Neural cell (in vitro differentiated cells): ENCODE measurements around the gene CRY2. TPM values are rescaled to one million over a fixed set of nuclear protein-coding genes. Genes with fewer than 3 reads are reported as not detected.
"Not testable (repeated sequence)": the region's sequence is repeated elsewhere in the genome, so short reads cannot be mapped to it uniquely, and the experiment has no call there.

Source experiments
- H2AFZ ChIP-seq: fragments of 200-600, 300-800 bp; sonication (generic), shearing (Covaris generic); 2 replicates; pipeline ENCODE4 v1.6.0; 2014; ENCODE audit warnings: low read depth, mild to moderate bottlenecking, antibody characterized with exemption, low read length, moderate library complexity
- H3F3A ChIP-seq: fragments of 200-600 bp; shearing (Covaris generic); 2 replicates; pipeline ENCODE4 v1.6.1; 2016; ENCODE audit warnings: mild to moderate bottlenecking, moderate library complexity, mixed read lengths, antibody characterized with exemption, low read length; ENCODE audit not compliant: insufficient read depth, poor library complexity, severe bottlenecking
- H3K27ac ChIP-seq: fragments of 200-600, 300-800 bp; sonication (generic), shearing (Covaris generic); 2 replicates; pipeline ENCODE4 v1.5.1; 2014; ENCODE audit warnings: mild to moderate bottlenecking, low read length, moderate library complexity
- H3K27me3 ChIP-seq: fragments of 300-800, 200-600 bp; sonication (generic), shearing (Covaris generic); 2 replicates; pipeline ENCODE4 v1.6.0; 2014; ENCODE audit warnings: mild to moderate bottlenecking, low read depth, low read length, moderate library complexity; ENCODE audit not compliant: insufficient read depth
- H3K36me3 ChIP-seq: fragments of 300-800, 200-600 bp; sonication (generic), shearing (Covaris generic); 2 replicates; pipeline ENCODE4 v1.5.1; 2014; ENCODE audit warnings: mild to moderate bottlenecking, antibody characterized with exemption, low read length, moderate library complexity; ENCODE audit not compliant: insufficient read depth
- H3K4me2 ChIP-seq: fragments of 300-800, 200-600 bp; sonication (generic), shearing (Covaris generic); 2 replicates; pipeline ENCODE4 v1.6.0; 2014; ENCODE audit warnings: mild to moderate bottlenecking, low read length
- H3K4me3 ChIP-seq: fragments of 300-800, 200-600 bp; sonication (generic), shearing (Covaris generic); 2 replicates; pipeline ENCODE4 v1.5.1; 2014; ENCODE audit warnings: mild to moderate bottlenecking, low read length, moderate library complexity
- H3K79me2 ChIP-seq: fragments of 200-600 bp; shearing (Covaris generic); replicated peaks from 2 replicates; pipeline ENCODE4 v1.6.0; 2014; ENCODE audit warnings: mild to moderate bottlenecking, low read length, moderate library complexity; ENCODE audit not compliant: insufficient read depth
- H3K9ac ChIP-seq: fragments of 300-800, 200-600 bp; sonication (generic), shearing (Covaris generic); 2 replicates; pipeline ENCODE4 v1.6.1; 2016; ENCODE audit warnings: mild to moderate bottlenecking, low read length, mixed read lengths
- H3K9me2 ChIP-seq: fragments of 200-600 bp; shearing (Covaris generic); 2 replicates; pipeline ENCODE4 v1.6.1; 2016; ENCODE audit warnings: mild to moderate bottlenecking, low read length, mixed read lengths; ENCODE audit not compliant: insufficient read depth
- H3K9me3 ChIP-seq: fragments of 200-600, 300-800 bp; sonication (generic), shearing (Covaris generic); 2 replicates; pipeline ENCODE4 v1.6.1; 2016; ENCODE audit warnings: mild to moderate bottlenecking, mixed run types, low read length, moderate library complexity, mixed read lengths
- H4K20me1 ChIP-seq: fragments of 200-600 bp; shearing (Covaris generic); 2 replicates; pipeline ENCODE4 v1.6.1; 2016; ENCODE audit warnings: mild to moderate bottlenecking, mixed run types; ENCODE audit not compliant: insufficient read depth
- CTCF ChIP-seq: fragments of 450-650 bp; IDR thresholded peaks from 2 replicates; pipeline ENCODE4 v1.5.1; 2014; ENCODE audit warnings: antibody characterized with exemption, mild to moderate bottlenecking, moderate library complexity; ENCODE audit not compliant: poor library complexity, severe bottlenecking
- EP300 ChIP-seq: fragments of 450-650 bp; conservative IDR thresholded peaks from 2 replicates; pipeline ENCODE4 v1.6.1; 2014; ENCODE audit warnings: antibody characterized with exemption, mild to moderate bottlenecking, moderate library complexity; ENCODE audit not compliant: poor library complexity, severe bottlenecking
- EZH2 ChIP-seq: fragments of 200-600, 300-800 bp; shearing (Covaris generic), sonication (generic); IDR thresholded peaks from 2 replicates; pipeline ENCODE4 v1.6.1; 2014; ENCODE audit warnings: antibody characterized with exemption, low read length, borderline replicate concordance, mild to moderate bottlenecking; ENCODE audit not compliant: insufficient read depth, poor library complexity, severe bottlenecking
- MXI1 ChIP-seq: fragments of 450-650 bp; conservative IDR thresholded peaks from 2 replicates; pipeline ENCODE4 v1.6.1; 2014; ENCODE audit warnings: antibody characterized with exemption, mild to moderate bottlenecking; ENCODE audit not compliant: poor library complexity, severe bottlenecking
- POLR2AphosphoS5 ChIP-seq: IDR thresholded peaks from 2 replicates; pipeline ENCODE4 v1.6.1; 2012
- RAD21 ChIP-seq: fragments of 450-650 bp; conservative IDR thresholded peaks from 2 replicates; pipeline ENCODE4 v1.6.1; 2014; ENCODE audit warnings: antibody characterized with exemption, mild to moderate bottlenecking, moderate library complexity
- SMC3 ChIP-seq: fragments of 450-650 bp; conservative IDR thresholded peaks from 2 replicates; pipeline ENCODE4 v1.6.1; 2014; ENCODE audit warnings: antibody characterized with exemption, mild to moderate bottlenecking, moderate library complexity; ENCODE audit not compliant: poor library complexity
- TAF1 ChIP-seq: IDR thresholded peaks from 2 replicates; pipeline ENCODE4 v1.6.1; 2012; ENCODE audit warnings: low read depth
- polyA plus RNA-seq: library from polyadenylated mRNA; depleted of rRNA; stranded (reverse); fragments of >200 nt; gene quantifications from 2 replicates; pipeline ENCODE4 v1.2.3, GENCODE V29; 2014
- TF ChIP-seq, protein P1 (sequence below): IDR thresholded peaks from 2 replicates; pipeline ENCODE4 v1.6.1; 2012; ENCODE audit warnings: borderline replicate concordance

The CRY2 gene
- polyA plus RNA-seq, 1 donor from 2014 or later: 27.8 TPM

GRCh38 chr11:45839204-45839603 is 8.1 kb upstream of the CRY2 start:
- H2AFZ ChIP-seq: no peak overlapping the region
- TF ChIP-seq EZH2 (no peak), SMC3 (no peak), CTCF (no peak), POLR2AphosphoS5 (no peak), EP300 (no peak), MXI1 (no peak), RAD21 (no peak), TAF1 (no peak)
- TF ChIP-seq, protein P1, sequence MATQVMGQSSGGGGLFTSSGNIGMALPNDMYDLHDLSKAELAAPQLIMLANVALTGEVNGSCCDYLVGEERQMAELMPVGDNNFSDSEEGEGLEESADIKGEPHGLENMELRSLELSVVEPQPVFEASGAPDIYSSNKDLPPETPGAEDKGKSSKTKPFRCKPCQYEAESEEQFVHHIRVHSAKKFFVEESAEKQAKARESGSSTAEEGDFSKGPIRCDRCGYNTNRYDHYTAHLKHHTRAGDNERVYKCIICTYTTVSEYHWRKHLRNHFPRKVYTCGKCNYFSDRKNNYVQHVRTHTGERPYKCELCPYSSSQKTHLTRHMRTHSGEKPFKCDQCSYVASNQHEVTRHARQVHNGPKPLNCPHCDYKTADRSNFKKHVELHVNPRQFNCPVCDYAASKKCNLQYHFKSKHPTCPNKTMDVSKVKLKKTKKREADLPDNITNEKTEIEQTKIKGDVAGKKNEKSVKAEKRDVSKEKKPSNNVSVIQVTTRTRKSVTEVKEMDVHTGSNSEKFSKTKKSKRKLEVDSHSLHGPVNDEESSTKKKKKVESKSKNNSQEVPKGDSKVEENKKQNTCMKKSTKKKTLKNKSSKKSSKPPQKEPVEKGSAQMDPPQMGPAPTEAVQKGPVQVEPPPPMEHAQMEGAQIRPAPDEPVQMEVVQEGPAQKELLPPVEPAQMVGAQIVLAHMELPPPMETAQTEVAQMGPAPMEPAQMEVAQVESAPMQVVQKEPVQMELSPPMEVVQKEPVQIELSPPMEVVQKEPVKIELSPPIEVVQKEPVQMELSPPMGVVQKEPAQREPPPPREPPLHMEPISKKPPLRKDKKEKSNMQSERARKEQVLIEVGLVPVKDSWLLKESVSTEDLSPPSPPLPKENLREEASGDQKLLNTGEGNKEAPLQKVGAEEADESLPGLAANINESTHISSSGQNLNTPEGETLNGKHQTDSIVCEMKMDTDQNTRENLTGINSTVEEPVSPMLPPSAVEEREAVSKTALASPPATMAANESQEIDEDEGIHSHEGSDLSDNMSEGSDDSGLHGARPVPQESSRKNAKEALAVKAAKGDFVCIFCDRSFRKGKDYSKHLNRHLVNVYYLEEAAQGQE: no peak
- no peaks in the 10 kb centered on the region for H3F3A ChIP-seq
- H4K20me1 ChIP-seq: no peaks in the 10 kb centered on the region
- H3K27me3 ChIP-seq: no peaks in the 10 kb centered on the region
- no peak overlapping the region for H3K27ac ChIP-seq
- no peaks in the 10 kb centered on the region for H3K79me2 ChIP-seq
- no peak overlapping the region for H3K4me3 ChIP-seq
- H3K4me2 ChIP-seq: no peak overlapping the region
- no peaks in the 10 kb centered on the region for H3K9me2 ChIP-seq
- no peak overlapping the region for H3K9ac ChIP-seq
- H3K36me3 ChIP-seq: no peaks in the 10 kb centered on the region
- H3K9me3 ChIP-seq: no peaks in the 10 kb centered on the region

- not testable (repeated sequence) for H3F3A ChIP-seq, H3K27ac ChIP-seq, H3K79me2 ChIP-seq, H4K20me1 ChIP-seq, H3K9ac ChIP-seq, H3K4me2 ChIP-seq, H3K27me3 ChIP-seq, H2AFZ ChIP-seq, H3K4me3 ChIP-seq, H3K9me3 ChIP-seq, H3K9me2 ChIP-seq, H3K36me3 ChIP-seq
Observed at GRCh38 chr11:45840251-45840650, 7.0 kb upstream of the CRY2 start.

DNA sequence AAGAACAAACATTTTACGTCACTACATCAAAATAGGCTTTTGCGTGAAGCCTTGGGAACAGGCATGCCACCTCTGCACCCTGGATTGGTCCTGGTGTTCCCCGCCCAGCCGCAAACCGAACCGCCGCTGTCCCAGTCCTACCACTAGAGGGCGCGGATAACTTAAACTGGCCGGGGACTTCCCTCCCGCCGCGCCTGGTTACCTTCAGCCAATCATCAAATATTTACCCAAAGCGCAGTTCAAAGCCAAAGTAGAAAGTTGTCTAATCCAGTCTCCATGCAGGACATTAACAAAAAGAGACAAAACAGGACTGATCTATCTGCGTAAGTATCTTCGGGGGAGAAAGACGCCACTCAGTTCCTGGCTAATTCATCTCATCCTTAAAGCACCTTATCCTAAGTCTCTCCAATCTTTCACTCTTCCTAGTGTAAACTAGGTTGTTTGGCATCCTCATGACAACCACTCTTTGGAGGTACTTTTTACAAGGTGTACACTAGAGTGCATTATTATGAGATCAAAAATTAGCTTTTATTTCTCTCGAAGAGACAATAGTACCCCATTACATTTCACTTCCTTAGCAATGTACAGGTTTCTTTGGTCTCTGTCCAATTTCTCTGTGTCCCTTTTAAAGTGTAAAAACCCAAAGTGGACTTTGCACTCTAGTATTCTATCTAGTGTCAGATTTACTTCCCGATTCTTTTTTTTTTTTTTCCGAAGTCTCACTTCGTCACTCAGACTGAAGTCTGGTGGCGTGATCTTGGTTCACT is 3.9 kb upstream of the CRY2 start:
- TF ChIP-seq POLR2AphosphoS5: no peak
- TF ChIP-seq, protein P1: no peak
- no peak for TF ChIP-seq EP300
- peak; percentile 70 for TF ChIP-seq RAD21
- TF ChIP-seq MXI1: no peak
- no peak for TF ChIP-seq EZH2
- peak; percentile 92 for TF ChIP-seq CTCF
- peak; percentile 78 for TF ChIP-seq SMC3
- no peak for TF ChIP-seq TAF1
- H3K36me3 ChIP-seq: no peaks in the 10 kb centered on the region
- H3K4me2 ChIP-seq: no peak overlapping the region
- H3K9me2 ChIP-seq: no peaks in the 10 kb centered on the region
- H2AFZ ChIP-seq: no peak overlapping the region
- peaks cover 17% of the 10 kb centered on the region for H3K27me3 ChIP-seq
- no peaks in the 10 kb centered on the region for H3F3A ChIP-seq
- H4K20me1 ChIP-seq: no peaks in the 10 kb centered on the region
- H3K79me2 ChIP-seq: peaks cover 7% of the 10 kb centered on the region
- no peak overlapping the region for H3K9ac ChIP-seq
- no peak overlapping the region for H3K27ac ChIP-seq
- H3K9me3 ChIP-seq: no peaks in the 10 kb centered on the region
- no peak overlapping the region for H3K4me3 ChIP-seq
